HEK293 (cell line): Measurements from ENCODE around the gene LAMA2.

Experiments
- CTCF ChIP-seq: fragments of 450-650 bp; formaldehyde crosslinking; IDR thresholded peaks from 2 replicates; pipeline ENCODE4 v1.5.1; 2016; ENCODE audit warnings: missing biosample characterization, missing genetic modification characterization
- SALL2 ChIP-seq: fragments of 450-650 bp; formaldehyde crosslinking; IDR thresholded peaks from 2 replicates; pipeline ENCODE4 v1.5.0; 2017; ENCODE audit warnings: missing biosample characterization, mild to moderate bottlenecking, missing genetic modification characterization, borderline replicate concordance
- ZNF280D ChIP-seq: fragments of 450-650 bp; formaldehyde crosslinking; IDR thresholded peaks from 2 replicates; pipeline ENCODE4 v1.5.1; 2016; ENCODE audit warnings: missing biosample characterization, missing genetic modification characterization
- ZNF785 ChIP-seq: fragments of 450-650 bp; formaldehyde crosslinking; IDR thresholded peaks from 2 replicates; pipeline ENCODE4 v1.5.1; 2016; ENCODE audit warnings: missing biosample characterization, missing genetic modification characterization
- TF ChIP-seq, protein P1 (sequence below): fragments of 450-650 bp; IDR thresholded peaks from 2 replicates; pipeline ENCODE4 v1.5.1; 2018; ENCODE audit warnings: missing biosample characterization, missing genetic modification characterization
- TF ChIP-seq, protein P2 (sequence below): fragments of 450-650 bp; formaldehyde crosslinking; IDR thresholded peaks from 2 replicates; pipeline ENCODE4 v1.5.1; 2016; ENCODE audit warnings: missing biosample characterization, missing genetic modification characterization, borderline replicate concordance

GRCh38 chr6:129350278-129350677 is 467.3 kb downstream of the LAMA2 start:
- TF ChIP-seq, protein P1, sequence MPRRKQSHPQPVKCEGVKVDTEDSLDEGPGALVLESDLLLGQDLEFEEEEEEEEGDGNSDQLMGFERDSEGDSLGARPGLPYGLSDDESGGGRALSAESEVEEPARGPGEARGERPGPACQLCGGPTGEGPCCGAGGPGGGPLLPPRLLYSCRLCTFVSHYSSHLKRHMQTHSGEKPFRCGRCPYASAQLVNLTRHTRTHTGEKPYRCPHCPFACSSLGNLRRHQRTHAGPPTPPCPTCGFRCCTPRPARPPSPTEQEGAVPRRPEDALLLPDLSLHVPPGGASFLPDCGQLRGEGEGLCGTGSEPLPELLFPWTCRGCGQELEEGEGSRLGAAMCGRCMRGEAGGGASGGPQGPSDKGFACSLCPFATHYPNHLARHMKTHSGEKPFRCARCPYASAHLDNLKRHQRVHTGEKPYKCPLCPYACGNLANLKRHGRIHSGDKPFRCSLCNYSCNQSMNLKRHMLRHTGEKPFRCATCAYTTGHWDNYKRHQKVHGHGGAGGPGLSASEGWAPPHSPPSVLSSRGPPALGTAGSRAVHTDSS: no peak
- TF ChIP-seq SALL2 (tag by site-specific recombination): no peak
- TF ChIP-seq ZNF785 (tag by site-specific recombination): no peak
- TF ChIP-seq CTCF (tag by site-specific recombination): no peak
- TF ChIP-seq, protein P2, sequence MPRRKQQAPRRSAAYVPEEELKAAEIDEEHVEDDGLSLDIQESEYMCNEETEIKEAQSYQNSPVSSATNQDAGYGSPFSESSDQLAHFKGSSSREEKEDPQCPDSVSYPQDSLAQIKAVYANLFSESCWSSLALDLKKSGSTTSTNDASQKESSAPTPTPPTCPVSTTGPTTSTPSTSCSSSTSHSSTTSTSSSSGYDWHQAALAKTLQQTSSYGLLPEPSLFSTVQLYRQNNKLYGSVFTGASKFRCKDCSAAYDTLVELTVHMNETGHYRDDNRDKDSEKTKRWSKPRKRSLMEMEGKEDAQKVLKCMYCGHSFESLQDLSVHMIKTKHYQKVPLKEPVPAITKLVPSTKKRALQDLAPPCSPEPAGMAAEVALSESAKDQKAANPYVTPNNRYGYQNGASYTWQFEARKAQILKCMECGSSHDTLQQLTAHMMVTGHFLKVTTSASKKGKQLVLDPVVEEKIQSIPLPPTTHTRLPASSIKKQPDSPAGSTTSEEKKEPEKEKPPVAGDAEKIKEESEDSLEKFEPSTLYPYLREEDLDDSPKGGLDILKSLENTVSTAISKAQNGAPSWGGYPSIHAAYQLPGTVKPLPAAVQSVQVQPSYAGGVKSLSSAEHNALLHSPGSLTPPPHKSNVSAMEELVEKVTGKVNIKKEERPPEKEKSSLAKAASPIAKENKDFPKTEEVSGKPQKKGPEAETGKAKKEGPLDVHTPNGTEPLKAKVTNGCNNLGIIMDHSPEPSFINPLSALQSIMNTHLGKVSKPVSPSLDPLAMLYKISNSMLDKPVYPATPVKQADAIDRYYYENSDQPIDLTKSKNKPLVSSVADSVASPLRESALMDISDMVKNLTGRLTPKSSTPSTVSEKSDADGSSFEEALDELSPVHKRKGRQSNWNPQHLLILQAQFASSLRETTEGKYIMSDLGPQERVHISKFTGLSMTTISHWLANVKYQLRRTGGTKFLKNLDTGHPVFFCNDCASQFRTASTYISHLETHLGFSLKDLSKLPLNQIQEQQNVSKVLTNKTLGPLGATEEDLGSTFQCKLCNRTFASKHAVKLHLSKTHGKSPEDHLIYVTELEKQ (tag by site-specific recombination): no peak
- no peak for TF ChIP-seq ZNF280D (tag by site-specific recombination)
